CD4-positive, alpha-beta T cell treated with Interleukin-15 for 4 hours (primary cell): ENCODE measurements around the gene COL27A1.

ENCODE experiments used
- DNase-seq: peaks from one replicate; pipeline ENCODE4 v3.0.0-alpha.2; 2020; ENCODE audit warnings: low spot score

COL27A1 gene

DNA sequence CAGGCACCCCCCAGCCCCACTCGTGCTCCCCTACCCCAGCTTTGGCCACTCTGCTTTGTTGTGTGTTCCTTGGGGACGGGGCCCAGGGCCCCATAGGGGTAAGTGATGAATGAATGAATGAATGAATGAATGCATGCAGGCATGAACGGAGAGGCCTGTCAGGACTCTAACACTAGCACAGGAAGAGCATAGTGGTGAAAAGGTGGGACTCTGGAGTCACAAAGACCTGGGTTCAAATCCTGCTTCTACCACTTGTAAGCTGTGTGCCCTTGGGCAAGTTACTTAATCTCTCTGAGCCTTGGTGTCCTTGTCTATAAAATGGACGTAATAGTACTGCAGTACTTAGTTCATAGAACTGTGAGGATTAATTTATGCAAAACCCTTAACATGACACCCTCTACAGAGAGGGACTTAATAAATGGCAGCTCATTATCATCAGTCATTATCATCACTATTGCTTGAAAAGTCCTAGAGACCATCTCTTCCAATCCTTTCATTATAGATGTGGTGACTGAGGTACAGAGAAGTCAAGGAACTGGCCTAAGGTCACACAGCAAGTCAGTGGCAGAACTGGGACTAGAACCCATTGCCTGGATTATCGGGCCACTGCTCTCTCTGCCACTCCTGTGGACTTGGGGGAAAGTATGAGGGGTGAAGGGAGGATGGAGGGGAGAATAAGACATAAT lies 187.6 kb downstream of the COL27A1 start:
- DNase-seq: no peak

DNA sequence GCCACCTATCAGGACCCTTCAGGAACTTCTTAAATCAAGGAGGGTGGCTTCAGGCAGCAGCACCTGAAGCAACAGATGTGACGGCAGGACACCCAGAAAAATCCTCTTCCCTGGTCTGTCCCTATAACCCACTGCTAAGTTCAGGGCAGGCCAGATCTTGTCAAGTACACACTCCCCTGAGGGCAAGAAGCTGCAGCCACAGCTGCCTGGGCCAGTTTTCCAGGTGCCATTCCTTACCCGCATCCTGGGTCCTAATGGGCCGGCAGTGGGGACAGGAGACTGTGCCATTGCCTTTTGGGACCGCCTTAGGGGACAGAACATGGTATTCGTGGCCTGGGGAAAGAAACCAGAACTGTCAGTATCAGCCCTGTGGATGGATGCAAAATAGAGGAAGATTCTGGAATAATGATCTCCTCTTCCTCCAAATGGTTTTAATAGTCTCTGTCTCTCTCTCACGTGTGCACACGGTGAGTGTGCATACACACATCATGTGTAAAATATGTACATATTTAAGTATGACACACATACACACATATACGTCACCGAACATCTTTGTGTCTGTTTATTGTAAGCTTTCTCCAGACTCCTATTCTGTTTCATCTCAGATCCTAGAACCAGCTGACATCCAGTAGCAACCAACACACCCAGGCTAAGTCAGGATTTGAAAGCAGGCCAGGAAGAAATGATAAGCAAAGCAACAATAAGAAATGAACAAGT lies 188.3 kb downstream of the COL27A1 start:
- DNase-seq: no peak

DNA sequence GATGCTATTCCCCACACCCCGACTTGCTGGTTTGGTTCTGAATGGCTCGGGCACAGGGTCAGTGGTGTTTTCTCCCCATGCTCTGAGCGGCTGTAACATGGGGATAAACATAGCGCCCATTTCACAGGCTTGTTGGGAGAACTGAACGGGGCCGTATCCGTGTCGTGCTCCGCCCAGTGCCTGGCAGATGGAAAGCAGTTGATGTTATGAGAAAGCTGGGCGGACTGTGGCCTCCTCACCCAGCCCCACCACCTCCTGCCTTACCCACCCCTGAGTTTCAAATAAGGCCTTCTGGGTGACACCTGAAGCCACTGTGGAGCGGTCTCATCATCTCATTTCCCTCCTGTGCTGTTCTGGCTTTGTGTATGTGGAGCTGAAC lies 188.8 kb downstream of the COL27A1 start:
- DNase-seq: no peak

DNA sequence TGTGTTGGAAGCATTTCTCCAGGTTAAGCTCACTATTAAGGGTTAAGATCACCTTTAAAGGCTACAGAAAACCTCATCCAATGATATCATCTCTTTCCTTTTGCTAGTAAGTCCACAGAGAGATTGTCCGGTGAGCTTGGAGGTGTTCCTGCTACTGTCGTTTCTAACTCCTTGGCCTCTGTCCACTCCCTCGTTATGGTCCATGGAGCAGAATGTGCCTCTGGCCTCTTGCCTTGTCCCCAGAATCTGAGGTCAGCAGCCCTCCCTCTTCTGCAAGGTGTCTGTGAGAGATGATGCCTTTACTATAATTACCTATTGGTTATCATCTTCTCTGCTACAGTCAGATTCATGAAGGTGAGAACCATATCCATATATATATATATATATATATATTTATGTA lies 189.4 kb downstream of the COL27A1 start:
- DNase-seq: no peak

DNA sequence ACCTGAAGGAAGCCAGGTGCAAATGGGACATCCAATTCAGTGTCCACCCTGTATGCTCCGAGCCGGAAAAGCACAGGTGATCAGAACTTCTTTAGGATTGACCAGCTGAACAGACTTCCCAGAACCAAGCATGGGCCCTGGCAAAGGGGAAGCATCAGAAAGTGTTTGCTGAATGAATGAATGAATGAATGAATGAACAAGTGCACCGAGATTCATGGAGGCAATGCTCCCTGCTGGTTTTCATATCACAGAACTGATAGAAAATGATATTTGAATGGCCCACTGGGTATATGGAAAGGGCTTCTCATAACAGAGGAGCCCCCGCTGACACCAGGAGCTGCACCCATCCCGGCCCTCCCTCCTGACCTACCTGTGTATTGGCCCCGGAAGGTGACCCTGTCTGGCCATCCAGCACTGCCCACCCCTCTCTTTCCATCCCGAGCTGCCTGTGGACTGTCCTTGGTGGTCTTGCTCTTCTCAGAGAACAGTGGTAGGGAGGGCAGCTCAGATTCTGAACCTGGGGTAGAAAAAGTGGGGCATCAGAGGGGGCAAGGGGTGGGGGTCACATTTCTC lies 190.2 kb downstream of the COL27A1 start:
- DNase-seq: no peak

DNA sequence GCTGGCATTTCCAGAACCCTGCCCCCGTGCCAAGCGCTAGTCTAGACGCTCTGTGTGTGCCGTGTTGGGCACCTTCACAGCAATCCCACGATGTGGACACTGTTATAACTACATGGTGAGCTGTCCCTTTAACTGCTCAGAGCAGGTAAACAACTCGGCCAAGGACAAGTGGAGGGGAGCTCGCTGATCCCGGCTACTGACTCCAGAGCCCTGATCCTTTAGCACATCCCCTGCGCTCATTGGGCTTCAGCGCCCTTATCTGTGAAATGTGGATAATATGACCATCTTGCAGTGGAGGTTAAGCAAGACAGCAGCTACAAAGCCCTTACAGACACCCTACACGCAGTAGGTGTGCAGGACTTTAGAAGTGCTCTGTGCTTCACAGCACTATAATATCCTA lies 190.8 kb downstream of the COL27A1 start:
- no peak for DNase-seq

DNA sequence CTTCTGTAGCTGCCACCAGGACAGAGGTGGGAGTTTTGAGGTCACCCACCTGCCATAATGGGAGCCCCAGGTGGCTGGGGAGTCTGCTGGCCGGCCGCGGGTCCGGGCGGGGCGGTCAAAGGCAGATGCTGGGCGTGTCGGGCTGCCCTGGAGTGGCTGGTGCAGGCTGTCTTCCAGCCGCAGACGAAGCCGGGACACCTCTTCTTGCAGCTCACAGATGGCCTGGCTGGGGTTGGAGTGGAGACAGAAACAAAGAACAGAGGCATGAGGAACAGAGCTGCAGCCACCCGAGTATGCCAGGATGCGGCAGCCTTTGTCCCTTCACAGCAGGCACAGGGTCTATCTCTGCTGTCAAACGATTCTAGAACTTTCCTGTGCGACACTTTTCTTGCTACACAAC lies 192.3 kb downstream of the COL27A1 start:
- DNase-seq: no peak

DNA sequence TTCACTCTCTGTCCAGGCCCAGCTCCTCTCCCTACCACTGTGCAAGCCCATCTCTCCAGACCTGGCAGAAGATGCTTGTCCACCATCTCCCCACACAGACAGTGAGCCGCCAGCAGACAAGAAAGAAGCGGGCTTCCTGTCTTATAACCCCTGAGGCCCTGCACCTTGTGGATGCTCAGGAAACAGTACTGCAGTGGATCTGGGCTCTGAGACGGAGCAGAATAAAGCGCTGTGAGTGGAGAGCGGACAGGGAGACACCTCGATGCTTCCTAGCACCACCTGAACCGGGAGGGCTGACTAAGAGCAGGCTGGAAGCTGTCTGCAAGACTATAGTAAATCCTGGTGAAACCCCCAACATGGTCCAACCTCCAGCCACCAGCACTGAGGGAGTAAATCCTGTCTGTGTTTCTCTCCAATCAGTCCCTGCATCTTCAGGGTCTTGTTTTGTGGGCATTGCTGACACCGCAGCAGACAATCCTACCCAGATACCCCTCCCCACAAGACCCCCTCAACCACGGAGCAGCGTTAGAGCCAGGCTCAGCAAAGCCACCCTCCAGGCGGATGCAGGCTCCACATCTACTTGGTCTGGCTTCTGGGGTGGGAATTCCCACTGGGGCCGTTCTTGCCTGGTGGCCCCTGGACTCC lies 193.0 kb downstream of the COL27A1 start:
- no peak for DNase-seq

DNA sequence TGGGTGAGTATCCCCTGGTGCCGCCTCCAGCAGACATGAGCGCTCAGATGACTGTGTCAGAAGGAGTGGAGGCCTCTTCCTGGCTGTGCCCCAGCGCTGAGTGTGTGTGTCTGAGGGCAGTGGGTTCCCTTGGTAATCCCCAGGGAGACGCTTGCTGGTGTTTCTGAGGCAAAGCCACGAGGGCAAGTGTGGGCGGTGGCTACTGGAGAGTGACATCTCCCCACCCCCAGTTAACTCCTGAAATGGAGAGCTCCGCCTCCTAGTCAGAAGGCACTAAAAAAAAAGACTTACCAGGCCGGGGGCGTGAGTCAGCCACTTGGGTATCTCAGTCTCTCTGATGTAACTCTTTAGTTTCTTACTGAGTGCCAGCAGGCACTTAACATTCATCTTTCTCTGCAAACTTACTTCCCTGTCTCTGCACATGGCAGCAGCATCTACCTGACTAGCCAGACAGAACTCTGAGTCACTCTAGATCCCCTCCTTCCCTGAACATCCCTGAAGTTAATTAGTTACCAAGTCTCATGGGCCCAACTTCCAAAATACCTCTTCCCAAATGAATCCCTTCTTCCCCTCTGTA lies 193.7 kb downstream of the COL27A1 start:
- peak; percentile 76 for DNase-seq

DNA sequence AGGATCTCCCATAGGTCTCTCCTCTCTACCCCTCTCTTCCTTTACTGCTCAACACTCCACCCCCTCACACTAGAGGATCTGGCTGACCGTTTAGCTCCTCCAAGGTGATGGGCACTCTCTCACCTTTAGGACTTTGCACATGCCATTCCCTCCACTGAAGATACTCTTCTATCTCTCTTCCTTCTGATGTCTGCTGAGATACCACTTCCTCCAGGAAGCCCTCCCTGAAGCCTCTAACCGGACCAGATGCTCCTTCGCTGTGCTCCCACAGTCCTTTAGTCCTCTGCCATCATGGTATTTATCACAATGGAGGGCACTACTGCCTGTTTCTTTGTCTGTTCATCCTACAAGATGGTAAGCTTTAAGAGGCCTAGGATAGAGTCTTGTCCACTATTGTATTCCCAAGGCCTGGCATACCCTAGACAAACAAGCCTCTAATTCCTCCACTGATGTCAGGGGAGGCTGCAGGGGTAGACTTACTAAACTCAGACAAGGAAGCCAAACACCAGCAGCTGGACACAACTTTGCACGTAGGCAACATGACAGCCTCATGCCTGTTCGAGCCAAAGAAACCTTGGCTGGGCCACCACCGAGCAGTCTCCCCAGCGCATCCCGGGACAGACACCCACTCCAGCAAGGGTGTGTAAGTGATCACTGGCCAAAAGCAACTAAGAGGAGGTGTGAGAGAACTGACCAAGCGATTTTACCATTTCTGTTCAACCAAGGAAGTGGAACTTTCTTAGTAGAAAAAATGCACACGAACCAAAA lies 194.6 kb downstream of the COL27A1 start:
- no peak for DNase-seq

DNA sequence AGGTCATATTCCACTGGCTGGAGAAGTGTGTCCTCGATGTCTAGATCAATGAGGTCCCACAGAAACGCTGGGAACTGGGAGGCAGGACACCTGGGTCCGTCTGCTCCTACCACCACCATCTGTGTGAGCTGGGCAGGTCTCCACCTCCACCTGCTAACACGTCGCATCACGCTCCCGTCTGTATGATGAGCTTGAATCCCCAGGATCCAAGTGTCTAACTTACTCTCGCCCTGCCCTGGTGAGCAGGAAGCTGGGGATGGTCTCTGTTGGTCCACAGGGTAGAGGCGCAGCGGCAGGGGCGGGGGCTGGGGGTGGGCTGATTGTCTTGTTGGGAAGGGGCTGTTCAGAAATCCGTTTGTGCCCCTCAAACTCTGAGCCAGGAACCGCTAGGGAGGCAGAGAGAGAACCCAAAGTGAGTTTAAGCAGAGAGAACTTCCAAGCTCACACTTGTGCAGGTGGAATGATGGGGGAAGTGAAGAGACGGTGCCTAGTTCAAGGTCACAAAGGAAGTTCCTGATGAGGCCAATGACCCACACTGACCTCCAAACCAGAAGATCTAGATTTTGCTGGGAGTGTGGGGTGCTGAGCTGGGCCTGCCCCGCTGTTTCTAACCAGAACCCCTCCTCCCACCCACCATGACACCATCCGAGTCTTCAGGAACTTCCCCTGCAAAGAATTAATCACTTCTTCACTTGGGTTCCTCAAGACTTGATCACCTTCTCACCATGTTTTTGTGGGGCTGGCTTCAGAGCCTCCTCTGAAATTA lies 195.5 kb downstream of the COL27A1 start:
- no peak for DNase-seq

DNA sequence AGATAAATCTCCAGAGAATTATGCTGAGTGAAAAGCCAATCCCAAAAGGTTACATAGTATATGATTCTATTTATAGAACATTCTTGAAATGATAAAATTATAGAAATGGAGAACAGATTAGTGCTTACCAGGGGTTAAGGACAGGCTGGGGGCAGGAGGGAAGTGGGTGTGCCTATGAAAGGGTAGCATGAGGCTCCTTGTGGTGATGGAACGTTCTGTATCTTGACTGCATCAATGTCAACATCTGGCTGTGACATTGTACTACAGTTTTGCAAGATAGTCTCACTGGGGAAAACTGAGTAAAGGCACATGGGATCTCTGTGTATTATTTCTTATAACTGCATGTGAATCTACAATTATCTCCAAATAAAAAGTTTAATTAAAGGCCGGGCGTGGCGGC lies 196.6 kb downstream of the COL27A1 start:
- no peak for DNase-seq

DNA sequence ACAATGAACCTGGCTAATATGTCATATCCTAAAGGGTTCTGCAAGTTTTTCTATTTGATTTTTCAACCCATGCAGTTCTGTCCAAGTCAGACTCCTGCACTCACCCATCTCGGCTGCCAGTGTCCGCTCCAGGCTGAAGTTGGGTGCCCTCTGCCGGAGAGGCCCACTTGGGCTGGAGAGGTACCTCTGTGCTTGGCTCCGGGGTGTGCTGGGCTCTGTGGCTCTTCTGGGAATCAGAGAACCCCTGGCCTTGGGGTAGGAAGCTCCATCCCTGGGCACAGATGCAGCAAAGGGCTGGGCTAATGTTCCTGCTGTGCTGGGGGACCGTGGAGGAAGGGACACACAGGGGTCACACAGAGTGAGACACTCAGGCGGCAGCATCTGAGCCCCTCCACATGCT lies 200.5 kb downstream of the COL27A1 start:
- DNase-seq: no peak

DNA sequence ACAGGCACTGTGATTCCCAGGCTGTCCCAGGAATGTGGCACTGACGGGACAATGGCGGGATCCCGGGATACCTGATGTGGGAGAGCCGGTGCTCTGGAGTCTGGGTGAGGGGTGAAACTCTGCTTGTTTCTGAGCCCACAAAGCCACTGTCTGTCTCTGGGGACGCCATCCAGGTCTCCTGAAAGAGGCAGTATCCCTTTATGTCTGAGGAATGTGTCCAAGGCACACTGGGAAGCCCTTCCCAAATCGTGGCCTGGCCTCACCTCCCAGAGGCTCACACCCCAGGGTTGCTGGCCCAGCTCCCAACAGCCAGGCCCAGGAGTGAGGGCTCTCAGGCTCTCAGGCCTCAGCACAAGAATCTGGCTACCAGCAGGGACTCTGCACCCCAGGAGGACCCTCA lies 201.5 kb downstream of the COL27A1 start:
- no peak for DNase-seq

DNA sequence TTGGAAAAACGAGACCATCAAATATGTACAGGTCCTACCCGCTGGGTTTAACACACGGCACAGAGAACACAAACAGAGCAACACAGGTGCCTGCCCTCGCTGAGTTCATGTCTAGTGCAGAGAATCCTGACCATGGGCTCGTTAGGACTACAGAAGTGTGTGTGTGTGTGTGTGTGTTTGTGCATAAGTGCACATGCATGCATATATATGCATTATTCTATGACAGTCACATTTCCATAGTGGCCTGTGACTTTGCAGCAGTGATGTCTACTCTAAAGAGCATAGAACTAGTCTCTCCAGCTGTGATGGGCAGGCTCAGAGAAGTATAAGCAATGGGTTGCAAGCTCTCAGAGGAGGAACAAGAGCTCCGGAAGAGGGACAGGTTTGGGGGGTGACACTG lies 202.0 kb downstream of the COL27A1 start:
- DNase-seq: no peak

DNA sequence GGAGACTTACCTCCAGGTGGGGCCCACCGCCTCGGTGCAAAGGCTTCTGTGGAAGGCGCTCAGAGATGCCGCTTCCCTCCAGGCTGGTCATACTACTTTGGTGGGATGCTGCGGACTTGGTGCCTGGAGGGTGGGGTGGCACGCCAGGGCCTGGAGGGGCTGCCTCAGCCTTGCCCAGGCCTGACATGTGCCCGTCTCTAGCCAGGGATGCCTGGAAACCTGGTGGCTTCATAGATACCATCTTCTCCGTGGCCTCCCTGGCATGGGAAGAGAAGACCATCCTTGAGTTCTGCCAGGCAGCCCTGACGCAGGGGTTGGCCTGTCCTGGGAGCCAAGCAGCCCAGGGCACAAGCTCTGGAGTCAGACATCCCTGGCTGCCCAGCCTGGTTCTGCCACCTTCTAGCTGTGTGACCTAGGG lies 202.6 kb downstream of the COL27A1 start:
- no peak for DNase-seq

DNA sequence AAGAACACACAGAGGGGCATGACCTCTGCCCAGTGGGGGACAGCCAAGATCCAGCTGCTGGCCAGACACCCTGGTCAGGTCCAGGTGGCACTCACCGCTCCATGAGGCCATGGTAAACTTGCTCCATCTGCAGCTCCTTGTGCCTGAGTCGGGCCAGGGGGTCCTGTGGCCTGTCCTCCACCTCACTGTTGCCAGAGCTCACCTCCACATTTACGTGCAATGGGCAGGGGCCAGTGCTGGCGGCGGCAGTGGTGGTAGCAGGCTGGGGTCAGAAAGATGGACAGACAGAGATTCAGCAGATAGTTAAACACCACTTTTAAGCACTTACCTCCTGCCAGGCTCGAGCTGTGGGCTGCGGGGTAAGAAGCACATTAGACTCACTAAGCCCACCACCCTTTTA lies 204.5 kb downstream of the COL27A1 start:
- no peak for DNase-seq

DNA sequence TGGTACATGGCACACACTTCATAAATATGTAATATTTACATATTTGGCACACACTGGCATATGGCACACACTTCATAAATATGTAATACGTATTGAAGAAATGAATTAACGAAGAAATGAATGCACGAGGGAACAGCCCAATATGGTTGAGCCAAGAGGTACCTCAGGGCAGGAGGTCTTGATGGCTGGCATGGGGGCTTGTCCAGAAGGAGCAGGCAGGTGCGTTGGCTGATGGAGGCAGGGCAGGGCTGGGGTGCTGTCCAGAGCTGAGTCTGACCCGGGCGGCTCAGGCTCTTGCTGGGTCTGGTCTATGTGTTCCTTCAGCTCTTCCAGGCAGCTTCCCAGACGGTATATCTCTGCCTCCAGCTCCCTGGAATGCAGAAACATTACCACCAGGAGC lies 206.2 kb downstream of the COL27A1 start:
- no peak for DNase-seq
